OCI-LY7 (cell line): ENCODE measurements around the gene NPC1.

Experiments used
- EZH2phosphoT487 ChIP-seq: fragments of 200-600 bp; sonication (generic); IDR thresholded peaks from 2 replicates; pipeline ENCODE4 v1.6.1; 2018; ENCODE audit warnings: low read depth, borderline replicate concordance, mild to moderate bottlenecking, mixed run types, antibody characterized with exemption, low read length, moderate library complexity, mixed read lengths
- TF ChIP-seq, protein P1 (sequence below): fragments of 200-600 bp; sonication (generic); conservative IDR thresholded peaks from 2 replicates; pipeline ENCODE4 v1.5.1; 2014; ENCODE audit warnings: mild to moderate bottlenecking, antibody characterized with exemption, low read length, moderate library complexity, mixed read lengths

DNA sequence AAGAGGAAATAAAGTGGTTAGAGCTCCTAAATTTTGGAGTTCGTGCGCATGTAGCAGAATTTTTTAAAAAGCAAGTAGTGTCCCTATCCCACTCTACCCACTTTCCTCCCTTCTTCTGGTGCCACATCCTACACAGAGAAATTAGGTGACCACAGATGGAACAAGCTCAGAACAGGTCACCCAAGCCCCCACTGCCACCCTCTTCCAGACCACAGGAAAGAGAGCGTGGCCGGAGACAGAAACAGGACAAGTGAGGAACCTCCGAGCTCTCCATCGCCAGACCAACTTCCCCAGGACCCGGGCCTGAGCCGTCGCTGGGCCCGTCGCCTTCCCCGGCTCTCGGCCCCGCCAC, 433 bp downstream of the NPC1 start:
- TF ChIP-seq, protein P1, sequence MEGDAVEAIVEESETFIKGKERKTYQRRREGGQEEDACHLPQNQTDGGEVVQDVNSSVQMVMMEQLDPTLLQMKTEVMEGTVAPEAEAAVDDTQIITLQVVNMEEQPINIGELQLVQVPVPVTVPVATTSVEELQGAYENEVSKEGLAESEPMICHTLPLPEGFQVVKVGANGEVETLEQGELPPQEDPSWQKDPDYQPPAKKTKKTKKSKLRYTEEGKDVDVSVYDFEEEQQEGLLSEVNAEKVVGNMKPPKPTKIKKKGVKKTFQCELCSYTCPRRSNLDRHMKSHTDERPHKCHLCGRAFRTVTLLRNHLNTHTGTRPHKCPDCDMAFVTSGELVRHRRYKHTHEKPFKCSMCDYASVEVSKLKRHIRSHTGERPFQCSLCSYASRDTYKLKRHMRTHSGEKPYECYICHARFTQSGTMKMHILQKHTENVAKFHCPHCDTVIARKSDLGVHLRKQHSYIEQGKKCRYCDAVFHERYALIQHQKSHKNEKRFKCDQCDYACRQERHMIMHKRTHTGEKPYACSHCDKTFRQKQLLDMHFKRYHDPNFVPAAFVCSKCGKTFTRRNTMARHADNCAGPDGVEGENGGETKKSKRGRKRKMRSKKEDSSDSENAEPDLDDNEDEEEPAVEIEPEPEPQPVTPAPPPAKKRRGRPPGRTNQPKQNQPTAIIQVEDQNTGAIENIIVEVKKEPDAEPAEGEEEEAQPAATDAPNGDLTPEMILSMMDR = no peak
- TF ChIP-seq EZH2phosphoT487 = no peak
